GM12878 (cell line): ENCODE data around the gene MEIS1. TPM values are rescaled to one million over a fixed set of nuclear protein-coding genes. Genes with fewer than 3 reads are reported as not detected.

Experiments
- ATAC-seq: fragments of 200-7000 bp; cut with Tn5 transposase; 3 replicates; pipeline ENCODE4 v1.9.1; 2020; ENCODE audit warnings: mild to moderate bottlenecking, moderate library complexity
- BruUV-seq: library from RNA; stranded (reverse); fragments of 400-500 nt; replicated peaks from 2 replicates; lab custom pipeline; 2021; lab: Mats Ljungman, UMichigan
- CTCF ChIA-PET: fragments of 300-600 bp; sonication (Branson Sonifier 250); formaldehyde crosslinking; extraction: SDS; loops from one replicate; lab custom pipeline; 2021; ENCODE audit warnings: inconsistent platforms; lab: Yijun Ruan, JAX
- POLR2A ChIA-PET: fragments of 350-600 bp; formaldehyde crosslinking; extraction: SDS; loops from one replicate; lab custom pipeline; 2021; ENCODE audit warnings: inconsistent platforms; lab: Charles Lee
- RAD21 ChIA-PET: fragments of 300-600 bp; sonication (Branson Sonifier 250); formaldehyde crosslinking; loops from one replicate; lab custom pipeline; 2023; ENCODE audit warnings: antibody characterized with exemption; ENCODE audit not compliant: unreplicated experiment; lab: Charles Lee
- SMC1A ChIA-PET: fragments of 300-600 bp; sonication (Branson Sonifier 250); formaldehyde crosslinking; loops from one replicate; lab custom pipeline; 2023; ENCODE audit not compliant: unreplicated experiment, uncharacterized antibody; lab: Charles Lee
- DNase-seq: peaks from one replicate; pipeline ENCODE4 v3.0.0-alpha.2; 2011; ENCODE audit warnings: low read depth, low spot score
- FAIRE-seq: peaks from 3 replicates; lab custom pipeline; 2011; peaks lifted over from hg19 to GRCh38; lab: Jason Lieb, UNC
- H2AFZ ChIP-seq: 2 replicates; pipeline ENCODE4 v1.6.0; 2011; ENCODE audit warnings: low read depth, low read length, control low read depth; ENCODE audit not compliant: control insufficient read depth
- H3K27ac ChIP-seq: 2 replicates; pipeline ENCODE4 v1.5.1; 2011; ENCODE audit warnings: control low read depth; ENCODE audit not compliant: control insufficient read depth, insufficient read depth
- H3K27me3 ChIP-seq, 2 experiments: replicated peaks in 1 of 2; 2 replicates each; pipeline versions ENCODE4 v1.6.0 to v1.6.1; 2011; ENCODE audit warnings: low read length in 1 of 2; ENCODE audit not compliant: control insufficient read depth in 2 of 2, insufficient read depth in 2 of 2
- H3K36me3 ChIP-seq, 2 experiments: 2 replicates each; pipeline ENCODE4 v1.5.1; 2011; ENCODE audit warnings: low read length in 1 of 2; ENCODE audit not compliant: control insufficient read depth in 2 of 2, insufficient read depth in 2 of 2
- H3K4me1 ChIP-seq: 2 replicates; pipeline ENCODE4 v1.6.1; 2011; ENCODE audit warnings: mild to moderate bottlenecking, low read length, moderate library complexity, mixed read lengths; ENCODE audit not compliant: control insufficient read depth, insufficient read depth
- H3K4me2 ChIP-seq: 2 replicates; pipeline ENCODE4 v1.6.0; 2011; ENCODE audit warnings: control low read depth; ENCODE audit not compliant: control insufficient read depth, insufficient read depth
- H3K4me3 ChIP-seq: fragments of 200-600 bp; sonication (generic); 2 replicates; pipeline ENCODE4 v1.5.1; 2016
- H3K79me2 ChIP-seq: 2 replicates; pipeline ENCODE4 v1.6.0; 2011; ENCODE audit warnings: low read length; ENCODE audit not compliant: control insufficient read depth, insufficient read depth
- H3K9ac ChIP-seq: 2 replicates; pipeline ENCODE4 v1.8.0; 2011; ENCODE audit warnings: low read length, control low read depth, mixed read lengths; ENCODE audit not compliant: control insufficient read depth, insufficient read depth
- H3K9me3 ChIP-seq: replicated peaks from 3 replicates; pipeline ENCODE4 v1.5.1; 2011; ENCODE audit warnings: mild to moderate bottlenecking, low read length; ENCODE audit not compliant: control insufficient read depth, insufficient read depth
- H4K20me1 ChIP-seq: 2 replicates; pipeline ENCODE4 v1.6.0; 2011; ENCODE audit not compliant: control insufficient read depth, insufficient read depth
- CHD2 ChIP-seq: IDR thresholded peaks from 2 replicates; pipeline ENCODE4 v1.6.1; 2011; ENCODE audit warnings: low read depth, low read length, improper control_type of control experiment, borderline replicate concordance
- HDGF ChIP-seq: fragments of 450-650 bp; IDR thresholded peaks from 2 replicates; pipeline ENCODE4 v1.6.1; 2016; ENCODE audit warnings: antibody characterized with exemption
- NR2C1 ChIP-seq: fragments of 450-650 bp; IDR thresholded peaks from 2 replicates; pipeline ENCODE4 v1.6.1; 2017; ENCODE audit warnings: antibody characterized with exemption, mild to moderate bottlenecking, moderate library complexity
- POLR2A ChIP-seq: IDR thresholded peaks from 2 replicates; pipeline ENCODE4 v1.6.1; 2011; ENCODE audit warnings: low read depth, mild to moderate bottlenecking, low read length
- POLR2AphosphoS2 ChIP-seq: IDR thresholded peaks from 2 replicates; pipeline ENCODE4 v1.6.1; 2011; ENCODE audit warnings: low read depth, mild to moderate bottlenecking, low read length, improper control_type of control experiment, moderate library complexity
- TCF12 ChIP-seq: IDR thresholded peaks from 2 replicates; pipeline ENCODE4 v1.6.1; 2011; ENCODE audit warnings: low read depth, mild to moderate bottlenecking, low read length
- WGBS: methylation state at CpG from one replicate; pipeline ENCODE4 v1.1.6; 2016; ENCODE audit warnings: low lambda C conversion rate; ENCODE audit not compliant: insufficient replicate concordance, insufficient coverage; ENCODE audit errors: missing lambda C conversion rate; 5-methylcytosine and 5-hydroxymethylcytosine counted together
- in situ Hi-C: fragments of 300-500 bp; cut with MboI; formaldehyde crosslinking; loops from 9 replicates; pipeline ENCODE4 v1.14.3; 2018; ENCODE audit warnings: mixed read lengths
- intact Hi-C: fragments of 100-400 bp; cut with micrococcal nuclease; formaldehyde crosslinking; loops from one replicate; pipeline ENCODE4 v1.14.2; 2022; ENCODE audit not compliant: unreplicated experiment
- polyA plus RNA-seq, 11 experiments: library from polyadenylated mRNA; depleted of rRNA in 4 of 11; unstranded in 6 of 11; stranded (reverse) in 5 of 11; fragments of >200 nt; fragmentation: Nextera tagmentation in 4 of 11; fragmentation: Illumina TruSeq in 1 of 11; extraction: Ambion mirVana in 4 of 11; extraction: Trizol in 1 of 11; gene quantifications; 1 replicate in 1 of 11; 2 replicates in 10 of 11; pipeline versions ENCODE4 v1.2.1 to v1.2.3, GENCODE V29; 2011 to 2016; ENCODE audit warnings: inconsistent platforms in 2 of 11, missing spikeins in 2 of 11, low read depth in 1 of 11
- total RNA-seq, 4 experiments: library from RNA; depleted of rRNA in 3 of 4; stranded (reverse); fragments of >200 nt in 3 of 4; fragmentation: Illumina TruSeq in 1 of 4; extraction: Trizol in 1 of 4; gene quantifications; 2 replicates each; pipeline versions ENCODE4 v1.2.1 to v1.2.3, GENCODE V29; 2013 to 2021
- TF ChIP-seq, protein P1 (sequence below): fragments of 450-650 bp; IDR thresholded peaks from 2 replicates; pipeline ENCODE4 v1.6.1; 2017; ENCODE audit warnings: antibody characterized with exemption, mild to moderate bottlenecking, moderate library complexity
- TF ChIP-seq, protein P2 (sequence below): fragments of 150-350 bp; IDR thresholded peaks from 2 replicates; pipeline ENCODE4 v1.6.1; 2016; ENCODE audit warnings: low read depth, low read length

Gene MEIS1
- total and polyA plus RNA-seq, 10 of the 15 experiments (the other 5 are each of a cell fraction or from before 2014, with no cell fraction given): 0.04 to 0.31 (median 0.14) TPM; not detected in 6

DNA sequence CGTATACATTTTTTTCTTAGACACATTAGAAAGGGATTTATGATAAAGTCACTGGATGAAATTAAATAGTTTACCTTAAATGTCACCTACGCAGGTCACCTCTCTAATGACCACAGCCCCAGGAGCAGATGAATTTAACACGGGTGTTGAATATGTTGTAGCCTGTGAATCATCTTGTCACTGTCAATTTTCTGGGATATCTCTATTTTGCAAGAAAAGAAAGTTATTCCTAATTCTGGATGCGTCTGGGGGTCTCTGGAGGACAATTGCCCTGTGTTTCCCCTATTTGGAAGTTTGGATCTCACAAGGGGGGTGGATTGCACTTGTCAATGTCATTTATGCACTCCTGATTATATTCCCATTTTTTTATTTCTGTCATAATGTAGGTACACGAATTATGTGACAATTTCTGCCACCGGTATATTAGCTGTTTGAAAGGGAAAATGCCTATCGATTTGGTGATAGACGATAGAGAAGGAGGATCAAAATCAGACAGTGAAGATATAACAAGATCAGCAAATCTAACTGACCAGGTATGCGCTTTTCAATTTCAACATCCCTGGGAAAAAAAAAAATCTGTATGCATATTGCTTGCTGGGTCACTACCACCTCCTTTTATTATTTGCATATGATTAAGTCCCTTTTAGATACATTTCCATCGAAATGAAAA lies 7.7 kb downstream of the MEIS1 start:
- TF ChIP-seq POLR2AphosphoS2: no peak
- WGBS: 23% methylated on average over 10 of the region's 10 CpGs
- DNase-seq (no peak), ATAC-seq (no peak), FAIRE-seq (no peak)
- Histone ChIP-seq H3K9ac (no peak overlapping the region), H2AFZ (no peak overlapping the region), H3K27me3 (peaks cover under 1 to 21% of the 10 kb centered on the region in 2 experiments), H3K9me3 (no peaks in the 10 kb centered on the region), H3K36me3 (no peaks in the 10 kb centered on the region), H4K20me1 (no peaks in the 10 kb centered on the region), H3K27ac (no peak overlapping the region), H3K4me3 (no peak overlapping the region), H3K79me2 (no peaks in the 10 kb centered on the region), H3K4me1 (no peaks in the 10 kb centered on the region), H3K4me2 (no peak overlapping the region)
- RAD21 ChIA-PET: no interaction called here
- in situ Hi-C loops (loop anchor here (25.0 kb wide), 2 partner anchors 1395 to 1995 kb away; no protein-coding TSS in a partner anchor), intact Hi-C loops (no loop called here)
- SMC1A ChIA-PET: no interaction called here
- CTCF ChIA-PET: no interaction called here
- POLR2A ChIA-PET: no interaction called here
- no TSS peak for BruUV-seq

DNA sequence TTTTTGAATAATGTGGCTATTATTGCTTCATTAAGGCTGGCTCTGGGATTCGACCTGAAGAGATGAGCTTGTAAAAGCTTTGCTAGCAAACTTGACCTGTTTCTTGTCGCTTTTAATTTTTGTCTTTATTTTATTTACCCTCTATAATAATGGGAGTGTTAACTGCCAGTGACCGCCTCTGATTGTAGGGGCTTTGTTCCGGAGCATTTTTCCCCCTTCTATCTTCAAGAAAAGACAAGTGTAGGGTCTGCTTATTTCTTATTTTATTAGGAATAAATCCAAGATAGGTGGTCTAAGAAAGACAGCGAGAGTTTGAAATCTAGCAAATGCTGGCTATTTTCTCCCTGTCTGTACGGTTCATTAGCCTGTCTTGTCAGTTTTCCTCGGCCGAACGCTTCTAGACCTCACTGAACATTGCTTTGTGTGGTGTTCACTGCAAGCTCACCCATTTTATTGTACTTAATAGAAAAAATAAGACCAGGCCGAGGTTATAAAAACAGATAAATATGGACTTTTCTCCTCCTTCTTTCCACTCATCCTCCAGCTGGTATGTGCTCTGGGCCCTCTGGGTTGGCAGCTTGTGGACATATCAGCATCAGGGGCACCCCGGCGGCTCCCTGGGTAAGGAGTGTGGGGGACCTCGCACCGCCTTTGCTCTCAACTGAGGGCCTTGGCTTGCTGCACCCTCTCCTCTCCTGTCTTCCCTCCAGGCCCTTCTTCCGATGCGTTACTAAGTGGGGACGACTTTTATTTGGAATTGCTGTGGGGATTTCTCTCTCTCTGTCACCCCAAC lies 8.5 kb downstream of the MEIS1 start:
- Histone ChIP-seq H3K4me1 (no peaks in the 10 kb centered on the region), H3K9ac (no peak overlapping the region), H3K4me2 (no peak overlapping the region), H3K9me3 (no peaks in the 10 kb centered on the region), H3K27me3 (peaks cover 0 to 14% of the 10 kb centered on the region in 2 experiments), H3K79me2 (no peaks in the 10 kb centered on the region), H4K20me1 (no peaks in the 10 kb centered on the region), H3K36me3 (no peaks in the 10 kb centered on the region), H2AFZ (no peak overlapping the region)
- no peak for FAIRE-seq
- no peak for ATAC-seq
- ChIA-PET CTCF (interaction anchor here (1.0 kb wide), 1 partner anchor 13 kb away, joined by 3 read pairs; no protein-coding TSS in a partner anchor), SMC1A (no interaction called here)
- no peak for DNase-seq
- in situ Hi-C loops (loop anchor here (25.0 kb wide), 2 partner anchors 1394 to 1994 kb away; no protein-coding TSS in a partner anchor), intact Hi-C loops (no loop called here)
- TF ChIP-seq, protein P1, sequence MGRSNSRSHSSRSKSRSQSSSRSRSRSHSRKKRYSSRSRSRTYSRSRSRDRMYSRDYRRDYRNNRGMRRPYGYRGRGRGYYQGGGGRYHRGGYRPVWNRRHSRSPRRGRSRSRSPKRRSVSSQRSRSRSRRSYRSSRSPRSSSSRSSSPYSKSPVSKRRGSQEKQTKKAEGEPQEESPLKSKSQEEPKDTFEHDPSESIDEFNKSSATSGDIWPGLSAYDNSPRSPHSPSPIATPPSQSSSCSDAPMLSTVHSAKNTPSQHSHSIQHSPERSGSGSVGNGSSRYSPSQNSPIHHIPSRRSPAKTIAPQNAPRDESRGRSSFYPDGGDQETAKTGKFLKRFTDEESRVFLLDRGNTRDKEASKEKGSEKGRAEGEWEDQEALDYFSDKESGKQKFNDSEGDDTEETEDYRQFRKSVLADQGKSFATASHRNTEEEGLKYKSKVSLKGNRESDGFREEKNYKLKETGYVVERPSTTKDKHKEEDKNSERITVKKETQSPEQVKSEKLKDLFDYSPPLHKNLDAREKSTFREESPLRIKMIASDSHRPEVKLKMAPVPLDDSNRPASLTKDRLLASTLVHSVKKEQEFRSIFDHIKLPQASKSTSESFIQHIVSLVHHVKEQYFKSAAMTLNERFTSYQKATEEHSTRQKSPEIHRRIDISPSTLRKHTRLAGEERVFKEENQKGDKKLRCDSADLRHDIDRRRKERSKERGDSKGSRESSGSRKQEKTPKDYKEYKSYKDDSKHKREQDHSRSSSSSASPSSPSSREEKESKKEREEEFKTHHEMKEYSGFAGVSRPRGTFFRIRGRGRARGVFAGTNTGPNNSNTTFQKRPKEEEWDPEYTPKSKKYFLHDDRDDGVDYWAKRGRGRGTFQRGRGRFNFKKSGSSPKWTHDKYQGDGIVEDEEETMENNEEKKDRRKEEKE: no peak
- TF ChIP-seq, protein P2, sequence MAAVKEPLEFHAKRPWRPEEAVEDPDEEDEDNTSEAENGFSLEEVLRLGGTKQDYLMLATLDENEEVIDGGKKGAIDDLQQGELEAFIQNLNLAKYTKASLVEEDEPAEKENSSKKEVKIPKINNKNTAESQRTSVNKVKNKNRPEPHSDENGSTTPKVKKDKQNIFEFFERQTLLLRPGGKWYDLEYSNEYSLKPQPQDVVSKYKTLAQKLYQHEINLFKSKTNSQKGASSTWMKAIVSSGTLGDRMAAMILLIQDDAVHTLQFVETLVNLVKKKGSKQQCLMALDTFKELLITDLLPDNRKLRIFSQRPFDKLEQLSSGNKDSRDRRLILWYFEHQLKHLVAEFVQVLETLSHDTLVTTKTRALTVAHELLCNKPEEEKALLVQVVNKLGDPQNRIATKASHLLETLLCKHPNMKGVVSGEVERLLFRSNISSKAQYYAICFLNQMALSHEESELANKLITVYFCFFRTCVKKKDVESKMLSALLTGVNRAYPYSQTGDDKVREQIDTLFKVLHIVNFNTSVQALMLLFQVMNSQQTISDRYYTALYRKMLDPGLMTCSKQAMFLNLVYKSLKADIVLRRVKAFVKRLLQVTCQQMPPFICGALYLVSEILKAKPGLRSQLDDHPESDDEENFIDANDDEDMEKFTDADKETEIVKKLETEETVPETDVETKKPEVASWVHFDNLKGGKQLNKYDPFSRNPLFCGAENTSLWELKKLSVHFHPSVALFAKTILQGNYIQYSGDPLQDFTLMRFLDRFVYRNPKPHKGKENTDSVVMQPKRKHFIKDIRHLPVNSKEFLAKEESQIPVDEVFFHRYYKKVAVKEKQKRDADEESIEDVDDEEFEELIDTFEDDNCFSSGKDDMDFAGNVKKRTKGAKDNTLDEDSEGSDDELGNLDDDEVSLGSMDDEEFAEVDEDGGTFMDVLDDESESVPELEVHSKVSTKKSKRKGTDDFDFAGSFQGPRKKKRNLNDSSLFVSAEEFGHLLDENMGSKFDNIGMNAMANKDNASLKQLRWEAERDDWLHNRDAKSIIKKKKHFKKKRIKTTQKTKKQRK: no peak
- no peak for TF ChIP-seq TCF12
- TF ChIP-seq NR2C1: no peak
- TF ChIP-seq CHD2: no peak
- TF ChIP-seq HDGF: no peak
- no peak for TF ChIP-seq POLR2A
- TF ChIP-seq, all 136 proteins: peak for 0
- POLR2A ChIA-PET: no interaction called here
- BruUV-seq: no TSS peak
- 21% methylated on average over 15 of the region's 17 CpGs for WGBS
- RAD21 ChIA-PET: no interaction called here
- no peak overlapping the region for H3K27ac ChIP-seq
- no peak overlapping the region for H3K4me3 ChIP-seq
